ENCODE data around the gene LRRC3.

GRCh38 chr21:44462834-44463200 lies 7.5 kb downstream of the LRRC3 start:
- TF ChIP-seq CTCF (IDR thresholded peaks at IDR 0.05) (no peak), ZNF138 (CRISPR knock-in tag; conservative IDR thresholded peaks at IDR 0.05) (no peak), MAX (CRISPR knock-in tag; IDR thresholded peaks at IDR 0.05) (no peak), ZNF512 (CRISPR knock-in tag; IDR thresholded peaks at IDR 0.05; ENCODE audit: borderline replicate concordance) (no peak), NR3C1 (CRISPR knock-in tag; conservative IDR thresholded peaks at IDR 0.05; ENCODE audit: low read depth) (no peak), MXD4 (CRISPR knock-in tag; IDR thresholded peaks at IDR 0.05; ENCODE audit: borderline replicate concordance) (no peak), GABPB1 (CRISPR knock-in tag; IDR thresholded peaks at IDR 0.05) (no peak), AFF4 (CRISPR knock-in tag; IDR thresholded peaks at IDR 0.05; ENCODE audit: borderline replicate concordance) (no peak)
